Measurements from ENCODE around the gene ZNF771.
"Not testable (repeated sequence)": the region's sequence is repeated elsewhere in the genome, so short reads cannot be mapped to it uniquely, and the experiment has no call there.

The ZNF771 gene

GRCh38 chr16:30445408-30446202, 38.2 kb downstream of the ZNF771 start, which contains the start of gene SEPHS2:
TSS of gene SEPHS2 (minus strand) at chr16:30445874. CDS start at chr16:30445727, 147 bp downstream.
- H3K27me3 ChIP-seq: peaks cover 0 to 6% of the 10 kb centered on the region in 2 donors
- peaks cover 0 to 23% (median 15%) of the 10 kb centered on the region in 4 donors for H3K4me1 ChIP-seq
- peak; percentile 99 to 100 for DNase-seq
- H3K36me3 ChIP-seq: peaks cover 0 to 15% (median 10%) of the 10 kb centered on the region in 3 donors
- peak in 1 of 2 experiments; percentile 39 for TF ChIP-seq CTCF (IDR thresholded peaks at IDR 0.05)
- H3K9me3 ChIP-seq: no peaks in the 10 kb centered on the region
- intact Hi-C loops (cut with DNase I; ENCODE audit: low total_unique reads): loop anchor here (5.0 kb wide), 1 partner anchor 82 kb away; the partner anchor contains the start of gene ZNF768
- H3K27ac ChIP-seq: peak within 1 kb of the TSS; percentile 92 to 93
- H3K4me3 ChIP-seq: peak within 1 kb of the TSS; percentile 75 to 94

- H3K27ac ChIP-seq: peak overlapping the region; percentile 92 to 93
- peaks cover 0 to 6% of the 10 kb centered on the region in 2 donors for H3K27me3 ChIP-seq
- peak overlapping the region; percentile 75 to 94 for H3K4me3 ChIP-seq
- DNase-seq: no peak
- TF ChIP-seq CTCF (IDR thresholded peaks at IDR 0.05): no peak
- H3K4me1 ChIP-seq: peaks cover 0 to 23% (median 15%) of the 10 kb centered on the region in 4 donors
- peaks cover 0 to 15% (median 10%) of the 10 kb centered on the region in 3 donors for H3K36me3 ChIP-seq
- no peaks in the 10 kb centered on the region for H3K9me3 ChIP-seq
- intact Hi-C loops (cut with DNase I; ENCODE audit: low total_unique reads): loop anchor here (5.0 kb wide), 1 partner anchor 81 kb away; the partner anchor contains the start of gene ZNF768
These were observed 38.8 kb downstream of the ZNF771 start for GRCh38 chr16:30446203-30446595.

GRCh38 chr16:30447512-30448226, 40.3 kb downstream of the ZNF771 start:
- no peak overlapping the region for H3K4me3 ChIP-seq
- H3K27me3 ChIP-seq: peaks cover 0 to 6% of the 10 kb centered on the region in 2 donors
- H3K36me3 ChIP-seq: peaks cover 0 to 12% (median 10%) of the 10 kb centered on the region in 3 donors
- no peak for DNase-seq
- H3K27ac ChIP-seq: no peak overlapping the region
- H3K4me1 ChIP-seq: peaks cover 0 to 23% (median 15%) of the 10 kb centered on the region in 4 donors
- no peaks in the 10 kb centered on the region for H3K9me3 ChIP-seq
- intact Hi-C loops (cut with DNase I; ENCODE audit: low total_unique reads): loop anchor here (5.0 kb wide), 1 partner anchor 80 kb away; the partner anchor contains the start of gene ZNF768
- no peak for TF ChIP-seq CTCF (IDR thresholded peaks at IDR 0.05)

GRCh38 chr16:30449116-30449435, 41.7 kb downstream of the ZNF771 start:
- no peak for TF ChIP-seq CTCF (IDR thresholded peaks at IDR 0.05)
- peaks cover 0 to 17% (median 13%) of the 10 kb centered on the region in 4 donors for H3K4me1 ChIP-seq

GRCh38 chr16:30452709-30453580, 45.5 kb downstream of the ZNF771 start:
- peaks cover 0 to 10% of the 10 kb centered on the region in 2 donors for H3K27me3 ChIP-seq
- H3K36me3 ChIP-seq; H3K4me1 ChIP-seq; intact Hi-C loops (cut with DNase I; ENCODE audit: low total_unique reads); H3K27ac ChIP-seq; DNase-seq; H3K9me3 ChIP-seq; H3K4me3 ChIP-seq: not testable (repeated sequence)

More at GRCh38 chr16:30449116-30449435, 41.7 kb downstream of the ZNF771 start:
- Histone ChIP-seq H3K4me3 (no peak overlapping the region), H3K36me3 (no peaks in the 10 kb centered on the region), H3K27me3 (peaks cover 0 to 6% of the 10 kb centered on the region in 2 donors), H3K27ac (no peak overlapping the region), H3K9me3 (no peaks in the 10 kb centered on the region)
- intact Hi-C loops (cut with DNase I; ENCODE audit: low total_unique reads): loop anchor here (5.0 kb wide), 1 partner anchor 78 kb away; the partner anchor contains the start of gene ZNF768
- DNase-seq: no peak
